ENCODE data around the gene ABR.
A peak's percentile ranks its signal among the peaks of the same experiment; 100 is the strongest.

ABR gene

DNA sequence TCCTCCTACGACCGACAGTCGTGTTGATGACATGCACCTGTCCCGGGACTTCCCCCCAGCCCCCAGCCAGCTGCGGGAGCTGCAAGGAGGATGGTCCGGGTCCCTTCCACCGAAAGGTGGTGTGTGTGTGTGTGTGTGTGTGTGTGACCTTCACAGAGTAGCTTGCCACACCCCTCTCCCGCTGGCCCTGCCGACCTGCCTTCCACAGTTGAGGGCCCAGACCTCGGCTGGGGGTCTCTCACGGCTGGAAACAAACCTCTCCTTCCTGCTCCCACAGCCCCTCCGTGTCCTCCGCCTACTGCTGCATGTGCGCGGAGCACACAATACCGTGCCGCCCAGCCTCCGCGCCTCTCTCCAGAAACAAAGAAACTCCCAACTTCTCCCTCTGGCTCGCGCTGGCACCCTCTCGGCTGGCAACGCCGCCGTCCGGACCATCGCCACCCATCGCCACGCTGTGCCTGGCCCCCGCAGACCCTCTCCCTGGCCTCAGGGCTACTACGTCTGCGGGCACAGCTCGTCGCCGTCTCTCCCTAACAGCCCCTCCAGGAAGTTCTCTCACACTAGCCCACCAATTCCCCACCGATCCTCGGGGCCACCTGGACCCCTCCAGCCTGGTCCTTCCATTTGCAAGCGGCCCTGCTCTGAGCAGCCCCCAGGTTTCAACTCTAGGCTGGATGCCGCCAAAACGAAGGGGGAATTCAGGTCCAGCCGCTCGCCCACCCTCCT, 101.6 kb downstream of the ABR start:
- TF ChIP-seq, protein P1, sequence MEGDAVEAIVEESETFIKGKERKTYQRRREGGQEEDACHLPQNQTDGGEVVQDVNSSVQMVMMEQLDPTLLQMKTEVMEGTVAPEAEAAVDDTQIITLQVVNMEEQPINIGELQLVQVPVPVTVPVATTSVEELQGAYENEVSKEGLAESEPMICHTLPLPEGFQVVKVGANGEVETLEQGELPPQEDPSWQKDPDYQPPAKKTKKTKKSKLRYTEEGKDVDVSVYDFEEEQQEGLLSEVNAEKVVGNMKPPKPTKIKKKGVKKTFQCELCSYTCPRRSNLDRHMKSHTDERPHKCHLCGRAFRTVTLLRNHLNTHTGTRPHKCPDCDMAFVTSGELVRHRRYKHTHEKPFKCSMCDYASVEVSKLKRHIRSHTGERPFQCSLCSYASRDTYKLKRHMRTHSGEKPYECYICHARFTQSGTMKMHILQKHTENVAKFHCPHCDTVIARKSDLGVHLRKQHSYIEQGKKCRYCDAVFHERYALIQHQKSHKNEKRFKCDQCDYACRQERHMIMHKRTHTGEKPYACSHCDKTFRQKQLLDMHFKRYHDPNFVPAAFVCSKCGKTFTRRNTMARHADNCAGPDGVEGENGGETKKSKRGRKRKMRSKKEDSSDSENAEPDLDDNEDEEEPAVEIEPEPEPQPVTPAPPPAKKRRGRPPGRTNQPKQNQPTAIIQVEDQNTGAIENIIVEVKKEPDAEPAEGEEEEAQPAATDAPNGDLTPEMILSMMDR (conservative IDR thresholded peaks at IDR 0.05; ENCODE audit: low read depth, low read length): no peak
- Histone ChIP-seq H3K9ac (no peak overlapping the region), H3K27ac (no peak overlapping the region), H3K79me2 (ENCODE audit: insufficient read depth, low read depth) (no peaks in the 10 kb centered on the region), H2AFZ (ENCODE audit: low read depth) (no peak overlapping the region), H3K4me2 (no peak overlapping the region), H3K4me1 (ENCODE audit: low read depth, poor library complexity, severe bottlenecking) (peaks cover 22% of the 10 kb centered on the region), H3K36me3 (ENCODE audit: insufficient read depth) (no peaks in the 10 kb centered on the region), H3K27me3 (ENCODE audit: insufficient read depth, low read depth) (no peaks in the 10 kb centered on the region), H3K4me3 (IDR thresholded peaks at IDR 0.05; ENCODE audit: insufficient read depth, low read depth, low read length) (no peak overlapping the region), H4K20me1 (ENCODE audit: insufficient read depth) (no peaks in the 10 kb centered on the region)

DNA sequence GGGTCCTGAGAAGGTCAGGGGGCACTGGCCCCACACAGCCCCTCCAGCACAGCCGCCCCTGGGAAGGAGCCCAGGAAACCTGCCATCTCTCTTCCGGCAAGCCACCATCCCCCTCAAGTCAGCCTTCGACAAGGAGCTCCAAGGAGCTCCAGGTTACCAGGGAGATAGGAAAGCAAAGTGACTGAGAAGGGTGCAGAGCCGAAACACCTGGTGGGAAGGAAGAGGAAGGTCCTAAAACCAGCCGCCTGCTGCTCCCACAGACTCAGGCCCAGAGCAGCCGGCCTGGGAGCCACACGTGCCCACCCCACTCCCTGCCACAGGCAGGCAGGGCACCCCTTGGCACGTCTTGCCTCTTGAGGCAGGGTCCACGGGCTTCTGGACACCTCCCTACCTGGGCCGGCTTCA, 102.2 kb downstream of the ABR start:
- no peaks in the 10 kb centered on the region for H3K36me3 ChIP-seq (ENCODE audit: insufficient read depth)
- H3K4me1 ChIP-seq (ENCODE audit: low read depth, poor library complexity, severe bottlenecking): peaks cover 22% of the 10 kb centered on the region
- H3K9ac ChIP-seq: no peak overlapping the region
- no peaks in the 10 kb centered on the region for H4K20me1 ChIP-seq (ENCODE audit: insufficient read depth)
- TF ChIP-seq, protein P1 (conservative IDR thresholded peaks at IDR 0.05; ENCODE audit: low read depth, low read length): no peak
- no peak overlapping the region for H3K4me3 ChIP-seq (IDR thresholded peaks at IDR 0.05; ENCODE audit: insufficient read depth, low read depth, low read length)
- H3K27me3 ChIP-seq (ENCODE audit: insufficient read depth, low read depth): no peaks in the 10 kb centered on the region
- no peak overlapping the region for H3K27ac ChIP-seq
- no peak overlapping the region for H3K4me2 ChIP-seq
- no peaks in the 10 kb centered on the region for H3K79me2 ChIP-seq (ENCODE audit: insufficient read depth, low read depth)
- H2AFZ ChIP-seq (ENCODE audit: low read depth): no peak overlapping the region

DNA sequence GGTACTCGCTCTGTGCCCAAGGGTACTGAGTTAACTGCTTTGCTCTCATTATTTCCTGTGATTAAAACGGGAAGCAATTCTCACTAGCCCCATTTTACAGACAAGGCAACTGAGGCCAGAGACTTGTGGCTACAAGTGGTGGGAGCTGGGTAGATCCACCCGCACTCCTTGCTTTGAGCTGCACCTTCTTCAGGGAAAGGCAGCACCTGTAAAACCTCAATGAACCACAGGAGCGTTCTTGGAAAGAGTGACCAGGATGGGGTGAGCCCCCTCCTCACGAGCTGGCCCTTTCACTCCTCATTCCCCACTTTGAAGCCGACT, 102.8 kb downstream of the ABR start:
- no peak overlapping the region for H2AFZ ChIP-seq (ENCODE audit: low read depth)
- H3K36me3 ChIP-seq (ENCODE audit: insufficient read depth): no peaks in the 10 kb centered on the region
- no peaks in the 10 kb centered on the region for H4K20me1 ChIP-seq (ENCODE audit: insufficient read depth)
- TF ChIP-seq, protein P1 (conservative IDR thresholded peaks at IDR 0.05; ENCODE audit: low read depth, low read length): no peak
- H3K27ac ChIP-seq: no peak overlapping the region; the same call in 1 of the 2 replicates
- no peaks in the 10 kb centered on the region for H3K27me3 ChIP-seq (ENCODE audit: insufficient read depth, low read depth)
- H3K4me3 ChIP-seq (IDR thresholded peaks at IDR 0.05; ENCODE audit: insufficient read depth, low read depth, low read length): no peak overlapping the region
- H3K9ac ChIP-seq: no peak overlapping the region
- H3K4me1 ChIP-seq (ENCODE audit: low read depth, poor library complexity, severe bottlenecking): peaks cover 22% of the 10 kb centered on the region
- no peak overlapping the region for H3K4me2 ChIP-seq
- H3K79me2 ChIP-seq (ENCODE audit: insufficient read depth, low read depth): no peaks in the 10 kb centered on the region

DNA sequence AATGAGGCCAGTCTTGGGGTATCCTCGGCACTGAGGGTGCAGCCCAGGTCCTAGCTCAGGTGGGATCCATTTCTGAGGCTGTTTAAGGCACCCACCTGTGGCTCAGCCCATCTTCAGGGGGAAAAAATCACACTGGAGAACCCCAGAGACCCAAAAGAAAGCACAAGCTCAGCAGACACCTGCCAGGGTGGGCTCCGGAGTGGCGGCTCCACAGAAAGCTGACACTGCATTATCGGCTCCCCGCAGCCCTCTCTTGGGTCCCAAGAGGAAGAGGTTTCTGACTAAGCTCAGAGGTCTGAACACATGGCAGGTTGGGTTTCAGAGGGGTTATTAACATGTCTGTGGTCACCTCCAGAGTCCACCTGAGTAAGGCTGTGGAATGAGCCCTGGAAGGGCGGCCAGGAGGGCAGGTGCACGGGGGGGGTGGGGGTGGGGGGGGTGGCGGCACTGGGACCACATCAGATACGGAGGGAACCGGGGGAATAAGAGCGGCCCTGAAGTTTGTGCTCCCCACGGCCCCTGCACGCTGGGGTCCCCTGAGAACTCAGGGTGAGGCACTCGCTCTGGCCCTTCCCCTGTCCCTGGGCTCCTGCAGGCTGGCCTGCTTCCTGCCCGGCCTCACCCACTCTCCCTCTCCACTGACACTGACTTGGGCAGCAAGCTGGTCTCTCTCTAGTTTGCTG, 103.3 kb downstream of the ABR start:
- no peaks in the 10 kb centered on the region for H3K36me3 ChIP-seq (ENCODE audit: insufficient read depth)
- no peak overlapping the region for H3K9ac ChIP-seq
- no peak overlapping the region; the same call in 1 of the 2 replicates for H3K27ac ChIP-seq
- TF ChIP-seq, protein P1 (conservative IDR thresholded peaks at IDR 0.05; ENCODE audit: low read depth, low read length): no peak
- H3K4me1 ChIP-seq (ENCODE audit: low read depth, poor library complexity, severe bottlenecking): peaks cover 22% of the 10 kb centered on the region
- no peaks in the 10 kb centered on the region for H4K20me1 ChIP-seq (ENCODE audit: insufficient read depth)
- no peaks in the 10 kb centered on the region for H3K79me2 ChIP-seq (ENCODE audit: insufficient read depth, low read depth)
- H3K4me3 ChIP-seq (IDR thresholded peaks at IDR 0.05; ENCODE audit: insufficient read depth, low read depth, low read length): no peak overlapping the region
- H2AFZ ChIP-seq (ENCODE audit: low read depth): no peak overlapping the region
- no peaks in the 10 kb centered on the region for H3K27me3 ChIP-seq (ENCODE audit: insufficient read depth, low read depth)
- peak overlapping the region; percentile 31; the same call in 1 of the 2 replicates for H3K4me2 ChIP-seq
